Liver (tissue), 3 donors: ENCODE data around the gene NAA38.

ENCODE experiments used
- ATF3 ChIP-seq: IDR thresholded peaks from 2 replicates; pipeline ENCODE4 v1.6.1; 2016; ENCODE audit warnings: antibody characterized with exemption
- EGR1 ChIP-seq, 2 donors: IDR thresholded peaks; 2 replicates each; pipeline ENCODE4 v1.6.1; 2016 to 2018; ENCODE audit warnings: antibody characterized with exemption in 2 of 2, low read depth in 2 of 2
- GABPA ChIP-seq, 2 donors: IDR thresholded peaks in 1 of 2; conservative IDR thresholded peaks in 1 of 2; 2 replicates each; pipeline ENCODE4 v1.6.1; 2016; ENCODE audit warnings: antibody characterized with exemption in 2 of 2, mild to moderate bottlenecking in 1 of 2, moderate library complexity in 1 of 2
- HNF4G ChIP-seq: IDR thresholded peaks from 2 replicates; pipeline ENCODE4 v1.6.1; 2016; ENCODE audit warnings: antibody characterized with exemption
- JUND ChIP-seq, 2 donors: IDR thresholded peaks; 2 replicates each; pipeline ENCODE4 v1.6.1; 2016; ENCODE audit warnings: antibody characterized with exemption in 2 of 2
- MAX ChIP-seq: IDR thresholded peaks from 2 replicates; pipeline ENCODE4 v1.6.1; 2016; ENCODE audit warnings: antibody characterized with exemption
- RAD21 ChIP-seq, 2 donors: IDR thresholded peaks; 2 replicates each; pipeline ENCODE4 v1.6.1; 2016; ENCODE audit warnings: antibody characterized with exemption in 2 of 2, mild to moderate bottlenecking in 2 of 2
- REST ChIP-seq: IDR thresholded peaks from 2 replicates; pipeline ENCODE4 v1.6.1; 2016; ENCODE audit warnings: antibody characterized with exemption, mild to moderate bottlenecking
- RXRA ChIP-seq, 2 donors: IDR thresholded peaks; 2 replicates each; pipeline ENCODE4 v1.6.1; 2017 to 2018; ENCODE audit warnings: antibody characterized with exemption in 2 of 2, mild to moderate bottlenecking in 1 of 2
- TAF1 ChIP-seq: conservative IDR thresholded peaks from 2 replicates; pipeline ENCODE4 v1.6.1; 2016; ENCODE audit warnings: antibody characterized with exemption, mild to moderate bottlenecking
- ZBTB33 ChIP-seq: IDR thresholded peaks from 2 replicates; pipeline ENCODE4 v1.6.1; 2016; ENCODE audit warnings: antibody characterized with exemption
- TF ChIP-seq, protein P1 (sequence below): fragments of 150-350 bp; IDR thresholded peaks from 2 replicates; pipeline ENCODE4 v1.5.1; 2017; ENCODE audit warnings: improper control_type of control experiment, low read depth, low read length; ENCODE audit not compliant: missing input control
- donor health status: healthy.
- donor health status: healthy.

GRCh38 chr17:7816926-7817642, 40.3 kb downstream of the NAA38 start:
- TF ChIP-seq JUND (IDR thresholded peaks at IDR 0.05) (no peak), RAD21 (IDR thresholded peaks at IDR 0.05) (no peak), MAX (no peak), GABPA (IDR thresholded peaks at IDR 0.05 in 1 of 2, conservative IDR thresholded peaks at IDR 0.05 in 1 of 2) (no peak), TAF1 (no peak), RXRA (IDR thresholded peaks at IDR 0.05) (no peak), HNF4G (no peak), ZBTB33 (no peak), ATF3 (no peak), EGR1 (IDR thresholded peaks at IDR 0.05; ENCODE audit: low read depth in 2 of 2) (no peak), REST (no peak)
- TF ChIP-seq, protein P1, sequence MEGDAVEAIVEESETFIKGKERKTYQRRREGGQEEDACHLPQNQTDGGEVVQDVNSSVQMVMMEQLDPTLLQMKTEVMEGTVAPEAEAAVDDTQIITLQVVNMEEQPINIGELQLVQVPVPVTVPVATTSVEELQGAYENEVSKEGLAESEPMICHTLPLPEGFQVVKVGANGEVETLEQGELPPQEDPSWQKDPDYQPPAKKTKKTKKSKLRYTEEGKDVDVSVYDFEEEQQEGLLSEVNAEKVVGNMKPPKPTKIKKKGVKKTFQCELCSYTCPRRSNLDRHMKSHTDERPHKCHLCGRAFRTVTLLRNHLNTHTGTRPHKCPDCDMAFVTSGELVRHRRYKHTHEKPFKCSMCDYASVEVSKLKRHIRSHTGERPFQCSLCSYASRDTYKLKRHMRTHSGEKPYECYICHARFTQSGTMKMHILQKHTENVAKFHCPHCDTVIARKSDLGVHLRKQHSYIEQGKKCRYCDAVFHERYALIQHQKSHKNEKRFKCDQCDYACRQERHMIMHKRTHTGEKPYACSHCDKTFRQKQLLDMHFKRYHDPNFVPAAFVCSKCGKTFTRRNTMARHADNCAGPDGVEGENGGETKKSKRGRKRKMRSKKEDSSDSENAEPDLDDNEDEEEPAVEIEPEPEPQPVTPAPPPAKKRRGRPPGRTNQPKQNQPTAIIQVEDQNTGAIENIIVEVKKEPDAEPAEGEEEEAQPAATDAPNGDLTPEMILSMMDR, result no peak
